BLaER1 treated with 17β-estradiol and CSF1 and Interleukin-3, amounts not matched to agents 10 nM and 100 nM (cell line): ENCODE measurements around the gene SIX3.

ENCODE experiments used
- H3K27ac ChIP-seq, 11 experiments: shearing (Covaris generic); formaldehyde crosslinking; 2 replicates each; pipeline ENCODE4 v1.8.1; 2022
- H3K27me3 ChIP-seq, 11 experiments: shearing (Covaris generic); formaldehyde crosslinking; 2 replicates each; pipeline ENCODE4 v1.8.1; 2022
- H3K36me3 ChIP-seq, 11 experiments: shearing (Covaris generic); formaldehyde crosslinking; 2 replicates each; pipeline ENCODE4 v1.8.1; 2022
- H3K4me1 ChIP-seq, 10 experiments: shearing (Covaris generic); formaldehyde crosslinking; 2 replicates each; pipeline ENCODE4 v1.8.1; 2022
- H3K4me2 ChIP-seq, 11 experiments: shearing (Covaris generic); formaldehyde crosslinking; 2 replicates each; pipeline ENCODE4 v1.8.1; 2022
- H3K4me3 ChIP-seq, 10 experiments: shearing (Covaris generic); formaldehyde crosslinking; 2 replicates each; pipeline ENCODE4 v1.8.1; 2022
- H3K9ac ChIP-seq, 11 experiments: shearing (Covaris generic); formaldehyde crosslinking; 2 replicates each; pipeline ENCODE4 v1.8.1; 2022
- H3K9me3 ChIP-seq, 11 experiments: shearing (Covaris generic); formaldehyde crosslinking; replicated peaks in 1 of 11; 2 replicates each; pipeline ENCODE4 v1.8.1; 2022
- H4K20me1 ChIP-seq, 11 experiments: shearing (Covaris generic); formaldehyde crosslinking; 2 replicates each; pipeline ENCODE4 v1.8.1; 2022
- Cebpa-rat ChIP-seq, 11 experiments: shearing (Covaris generic); IDR thresholded peaks; 2 replicates each; pipeline ENCODE4 v1.8.1; 2022

SIX3 gene

DNA sequence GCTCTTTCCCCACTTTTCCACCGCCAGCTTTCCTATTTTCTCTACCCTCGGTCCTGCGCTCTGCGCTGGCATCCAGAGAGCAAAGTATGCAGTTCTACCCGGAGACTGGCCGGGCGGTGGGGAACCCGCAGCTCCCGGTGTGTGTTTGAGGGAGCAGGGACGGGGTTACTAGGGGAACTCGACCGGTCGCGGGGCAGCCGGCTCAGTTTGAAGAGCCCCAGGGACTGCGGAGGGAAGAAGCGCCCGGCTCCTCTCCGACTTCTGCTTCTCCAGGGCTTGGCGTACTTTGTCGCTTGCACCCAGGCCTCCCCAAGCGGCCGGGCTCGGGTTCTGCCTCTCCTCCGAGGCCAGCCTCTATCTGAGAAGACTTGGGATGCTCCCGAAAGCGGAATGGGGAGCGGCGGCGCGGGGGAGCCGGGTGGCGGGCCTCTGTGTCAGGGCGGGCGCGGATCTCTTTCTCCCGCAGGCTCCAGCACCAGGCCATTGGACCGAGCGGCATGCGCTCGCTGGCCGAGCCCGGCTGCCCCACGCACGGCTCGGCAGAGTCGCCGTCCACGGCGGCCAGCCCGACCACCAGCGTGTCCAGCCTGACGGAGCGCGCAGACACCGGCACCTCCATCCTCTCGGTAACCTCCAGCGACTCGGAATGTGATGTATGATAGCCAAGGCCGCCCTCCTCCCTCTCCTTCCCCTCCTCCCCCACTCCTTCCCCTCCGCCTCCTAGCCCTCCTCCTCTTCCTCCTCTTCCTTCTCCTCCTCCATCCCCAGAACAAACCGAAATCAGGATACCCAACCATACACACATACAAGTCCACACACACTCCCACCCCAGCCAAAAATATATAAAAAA, 2.8 kb downstream of the SIX3 start:
- Histone ChIP-seq H3K4me3 (no peak overlapping the region), H3K4me1 (no peaks in the 10 kb centered on the region), H3K9ac (no peak overlapping the region), H3K36me3 (no peaks in the 10 kb centered on the region), H4K20me1 (peaks cover 0 to 72% (median 33%) of the 10 kb centered on the region in 11 experiments; a peak in 15 of 22 replicates), H3K9me3 (peaks cover 26 to 39% (median 30%) of the 10 kb centered on the region in 11 experiments), H3K27ac (no peak overlapping the region), H3K4me2 (no peak overlapping the region), H3K27me3 (peaks cover 100% of the 10 kb centered on the region in 11 experiments)
- TF ChIP-seq Cebpa-rat (IDR thresholded peaks at IDR 0.05) = no peak

DNA sequence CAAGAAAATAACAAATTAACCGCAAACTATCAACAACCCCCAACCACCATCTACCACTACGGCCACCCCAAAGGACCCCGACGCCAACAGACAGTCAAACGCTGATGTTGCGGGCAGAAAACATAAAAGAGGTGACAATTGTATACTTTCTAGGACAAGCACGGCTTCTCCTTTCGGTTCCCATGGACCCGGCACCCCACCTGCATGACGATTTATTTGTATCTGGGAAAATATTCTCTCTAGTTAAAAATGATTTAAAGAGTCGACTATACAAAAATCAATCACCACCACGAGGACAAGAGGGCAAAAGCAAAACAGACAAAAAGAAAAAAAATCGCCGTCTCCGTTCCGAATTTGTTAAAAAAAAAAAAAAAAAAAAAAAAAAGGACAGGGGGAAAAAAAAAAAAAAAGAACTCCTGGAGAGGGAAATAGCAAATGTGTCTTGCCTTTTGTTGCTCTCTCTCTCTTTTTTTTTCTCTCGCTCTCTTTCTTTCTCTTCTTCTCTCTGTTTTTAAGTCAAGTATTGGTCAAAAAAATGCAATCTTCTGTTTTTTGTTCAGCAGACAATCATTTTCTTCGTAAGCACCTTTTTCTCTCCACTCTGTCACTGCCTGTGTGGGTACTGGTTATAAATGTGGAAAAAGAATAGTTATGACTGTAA, 3.6 kb downstream of the SIX3 start:
- Histone ChIP-seq H3K27ac (no peak overlapping the region), H3K36me3 (no peaks in the 10 kb centered on the region), H3K27me3 (peaks cover 100% of the 10 kb centered on the region in 11 experiments), H3K9me3 (peaks cover 26 to 39% (median 30%) of the 10 kb centered on the region in 11 experiments), H3K9ac (no peak overlapping the region), H3K4me3 (no peak overlapping the region), H3K4me1 (no peaks in the 10 kb centered on the region), H3K4me2 (no peak overlapping the region), H4K20me1 (peaks cover 0 to 65% (median 26%) of the 10 kb centered on the region in 11 experiments; a peak in 14 of 22 replicates)
- TF ChIP-seq Cebpa-rat (IDR thresholded peaks at IDR 0.05) = no peak

DNA sequence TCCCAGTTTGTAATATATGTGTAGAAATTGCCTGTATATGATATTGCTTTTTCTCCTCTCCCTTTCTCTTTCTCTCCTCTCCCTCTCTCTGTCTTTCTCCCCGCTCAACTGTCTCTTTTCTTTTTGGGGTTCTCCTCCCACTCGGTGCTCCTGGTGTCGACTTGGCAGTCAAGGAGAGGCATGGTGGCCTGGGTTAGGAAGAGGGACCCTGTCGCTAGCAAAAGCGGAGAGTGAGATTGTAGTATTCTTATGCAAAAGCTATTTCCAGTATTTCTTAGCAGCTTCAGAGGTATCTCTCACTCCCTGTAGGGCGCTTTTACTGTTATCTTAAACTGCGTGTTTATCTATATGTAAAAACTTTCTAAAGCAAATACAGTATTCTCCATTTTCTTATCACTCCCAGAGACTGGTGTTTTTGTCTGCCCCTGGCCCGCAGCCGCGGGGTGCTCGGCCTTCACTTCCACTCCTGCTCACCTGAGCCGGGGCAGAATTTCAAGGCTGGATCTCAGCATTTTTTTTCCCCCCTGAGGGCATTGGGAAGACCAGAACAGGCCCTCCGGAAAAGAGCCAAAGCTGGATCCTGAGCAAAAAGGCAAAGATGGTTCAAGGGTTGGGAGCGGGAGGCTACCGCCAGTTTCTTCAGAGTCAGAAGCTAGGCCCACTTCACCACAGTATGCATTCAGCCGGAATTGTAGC, 4.3 kb downstream of the SIX3 start:
- peaks cover 26 to 37% (median 30%) of the 10 kb centered on the region in 11 experiments for H3K9me3 ChIP-seq
- peaks cover 100% of the 10 kb centered on the region in 11 experiments for H3K27me3 ChIP-seq
- H3K27ac ChIP-seq = no peak overlapping the region
- no peak overlapping the region for H3K4me3 ChIP-seq
- no peak for TF ChIP-seq Cebpa-rat (IDR thresholded peaks at IDR 0.05)
- no peaks in the 10 kb centered on the region for H3K36me3 ChIP-seq
- peaks cover 0 to 62% (median 21%) of the 10 kb centered on the region in 11 experiments; a peak in 13 of 22 replicates for H4K20me1 ChIP-seq
- H3K9ac ChIP-seq = no peak overlapping the region
- no peaks in the 10 kb centered on the region for H3K4me1 ChIP-seq
- no peak overlapping the region for H3K4me2 ChIP-seq

GRCh38 chr2:44946372-44947027, 5.0 kb downstream of the SIX3 start:
- no peak overlapping the region for H3K4me3 ChIP-seq
- H3K27ac ChIP-seq = no peak overlapping the region
- no peaks in the 10 kb centered on the region for H3K36me3 ChIP-seq
- no peak overlapping the region for H3K9ac ChIP-seq
- peaks cover 100% of the 10 kb centered on the region in 11 experiments for H3K27me3 ChIP-seq
- no peak overlapping the region for H3K4me2 ChIP-seq
- H4K20me1 ChIP-seq = peaks cover 0 to 65% (median 20%) of the 10 kb centered on the region in 11 experiments; a peak in 13 of 22 replicates
- peaks cover 25 to 31% (median 28%) of the 10 kb centered on the region in 11 experiments for H3K9me3 ChIP-seq
- TF ChIP-seq Cebpa-rat (IDR thresholded peaks at IDR 0.05) = no peak
- no peaks in the 10 kb centered on the region for H3K4me1 ChIP-seq

GRCh38 chr2:44947028-44947375, 5.5 kb downstream of the SIX3 start:
- no peak overlapping the region for H3K27ac ChIP-seq
- no peak overlapping the region for H3K9ac ChIP-seq
- no peaks in the 10 kb centered on the region for H3K36me3 ChIP-seq
- no peak overlapping the region for H3K4me2 ChIP-seq
- H3K9me3 ChIP-seq = peaks cover 20 to 26% (median 23%) of the 10 kb centered on the region in 11 experiments
- no peak for TF ChIP-seq Cebpa-rat (IDR thresholded peaks at IDR 0.05)
- H3K4me1 ChIP-seq = 0 out of 20 replicates have a peak, but pooled peaks cover 0 to 3% (median 0%) of the 10 kb centered on the region in 10 experiments
- H4K20me1 ChIP-seq = peaks cover 0 to 70% (median 20%) of the 10 kb centered on the region in 11 experiments; a peak in 13 of 22 replicates
- no peak overlapping the region for H3K4me3 ChIP-seq
- peaks cover 100% of the 10 kb centered on the region in 11 experiments for H3K27me3 ChIP-seq

DNA sequence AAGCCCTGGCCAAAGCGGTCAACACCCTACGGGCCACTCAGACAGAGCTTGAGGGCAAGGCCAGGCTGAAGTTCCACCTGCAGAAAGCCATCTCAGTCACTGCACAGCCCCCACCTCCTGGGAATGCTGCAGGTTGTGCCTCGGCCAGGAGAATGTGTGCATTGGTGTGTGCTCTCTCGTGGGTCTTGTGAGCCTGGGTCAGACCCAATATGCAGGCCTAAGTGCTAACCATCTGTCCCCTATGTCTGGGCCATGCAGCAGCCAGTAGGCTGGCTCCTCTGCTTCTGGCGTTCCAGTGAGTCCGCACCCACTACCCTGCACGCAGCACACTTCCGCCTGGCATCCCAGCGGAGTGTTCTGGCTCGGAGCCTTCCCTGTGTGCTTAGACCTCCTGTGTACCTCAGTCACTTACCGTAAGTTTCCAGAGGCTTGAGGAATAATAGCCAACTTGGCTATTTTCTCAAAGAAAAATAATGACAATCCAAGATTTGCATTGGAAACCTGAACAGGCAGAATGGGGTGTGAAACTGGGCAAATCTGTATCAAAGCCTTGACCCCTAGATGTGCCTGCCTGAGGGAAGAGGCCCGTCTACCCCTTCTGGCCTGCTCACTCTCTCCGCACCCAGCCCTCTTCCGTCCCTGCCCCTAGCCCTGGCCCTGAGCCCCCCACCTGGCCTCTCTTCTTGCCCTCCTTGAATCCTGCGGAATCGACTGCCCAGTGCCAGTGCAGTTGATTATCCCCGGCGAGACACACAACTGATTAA, 7.2 kb downstream of the SIX3 start:
- H3K9me3 ChIP-seq = peaks cover 8 to 12% (median 8%) of the 10 kb centered on the region in 11 experiments; a peak in 17 of 22 replicates
- no peak for TF ChIP-seq Cebpa-rat (IDR thresholded peaks at IDR 0.05)
- H3K27ac ChIP-seq = no peak overlapping the region
- H3K4me2 ChIP-seq = no peak overlapping the region
- no peak overlapping the region for H3K9ac ChIP-seq
- peaks cover 0 to 72% (median 16%) of the 10 kb centered on the region in 11 experiments; a peak in 12 of 22 replicates for H4K20me1 ChIP-seq
- H3K4me1 ChIP-seq = 0 out of 20 replicates have a peak, but pooled peaks cover 0 to 7% (median 0%) of the 10 kb centered on the region in 10 experiments
- no peak overlapping the region for H3K4me3 ChIP-seq
- H3K27me3 ChIP-seq = peaks cover 100% of the 10 kb centered on the region in 11 experiments
- H3K36me3 ChIP-seq = no peaks in the 10 kb centered on the region

DNA sequence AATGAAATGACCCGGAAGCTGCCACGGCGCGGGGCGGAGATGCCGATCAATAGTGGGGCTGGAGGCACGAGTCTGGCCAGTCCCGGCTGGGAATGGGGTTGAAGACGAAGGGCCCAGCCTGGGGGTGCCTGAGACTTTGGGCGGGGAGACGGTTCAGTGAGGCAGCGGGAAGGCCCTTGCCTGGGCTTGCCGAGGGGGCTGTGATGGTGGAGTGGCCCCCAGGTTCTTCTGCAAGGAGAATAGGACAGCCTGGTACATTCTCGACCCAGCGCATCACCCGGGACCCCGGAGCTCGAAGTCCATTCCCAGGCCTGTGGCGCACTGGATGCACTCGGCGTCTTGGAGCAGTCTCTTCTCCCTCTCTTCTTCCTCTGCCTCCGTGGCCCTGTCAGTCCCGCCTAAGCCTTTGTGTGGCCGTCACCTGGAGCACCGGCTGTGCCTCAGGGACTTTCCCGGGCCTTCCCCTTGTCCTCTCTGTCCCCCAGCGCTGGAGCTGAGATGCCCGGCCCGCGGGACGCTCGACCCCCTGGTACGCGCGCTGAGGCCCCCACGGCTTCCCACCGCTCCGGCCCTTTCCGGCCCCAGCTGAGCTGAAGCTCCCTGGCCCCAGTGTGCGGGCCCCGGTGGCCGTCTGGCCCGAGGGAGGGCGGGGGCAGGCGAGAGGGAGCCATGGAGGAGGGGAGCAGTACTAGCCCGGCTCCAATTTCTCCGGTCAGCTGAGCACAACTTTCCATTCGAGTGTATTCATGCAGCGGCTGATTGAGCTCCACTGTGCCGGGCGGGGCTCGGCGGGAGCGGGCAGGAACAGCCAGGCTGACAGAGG, 8.0 kb downstream of the SIX3 start:
- Histone ChIP-seq H4K20me1 (peaks cover 0 to 72% (median 16%) of the 10 kb centered on the region in 11 experiments; a peak in 12 of 22 replicates), H3K36me3 (no peaks in the 10 kb centered on the region), H3K9me3 (peaks cover 0 to 4% (median under 1%) of the 10 kb centered on the region in 11 experiments; a peak in 11 of 22 replicates), H3K4me1 (0 out of 20 replicates have a peak, but pooled peaks cover 0 to 7% (median 0%) of the 10 kb centered on the region in 10 experiments), H3K4me3 (no peak overlapping the region), H3K4me2 (no peak overlapping the region), H3K9ac (no peak overlapping the region), H3K27me3 (peaks cover 100% of the 10 kb centered on the region in 11 experiments), H3K27ac (no peak overlapping the region)
- no peak for TF ChIP-seq Cebpa-rat (IDR thresholded peaks at IDR 0.05)
